Hypothalamus (tissue), 51 donors: ENCODE data around the gene PAEP.
"Not testable (repeated sequence)": the region's sequence is repeated elsewhere in the genome, so short reads cannot be mapped to it uniquely, and the experiment has no call there.

Source experiments
- DNase-seq, 51 donors: peaks; one replicate each; lab custom pipeline; 2025; lab: John Stamatoyannopoulos, UW

The PAEP gene

DNA sequence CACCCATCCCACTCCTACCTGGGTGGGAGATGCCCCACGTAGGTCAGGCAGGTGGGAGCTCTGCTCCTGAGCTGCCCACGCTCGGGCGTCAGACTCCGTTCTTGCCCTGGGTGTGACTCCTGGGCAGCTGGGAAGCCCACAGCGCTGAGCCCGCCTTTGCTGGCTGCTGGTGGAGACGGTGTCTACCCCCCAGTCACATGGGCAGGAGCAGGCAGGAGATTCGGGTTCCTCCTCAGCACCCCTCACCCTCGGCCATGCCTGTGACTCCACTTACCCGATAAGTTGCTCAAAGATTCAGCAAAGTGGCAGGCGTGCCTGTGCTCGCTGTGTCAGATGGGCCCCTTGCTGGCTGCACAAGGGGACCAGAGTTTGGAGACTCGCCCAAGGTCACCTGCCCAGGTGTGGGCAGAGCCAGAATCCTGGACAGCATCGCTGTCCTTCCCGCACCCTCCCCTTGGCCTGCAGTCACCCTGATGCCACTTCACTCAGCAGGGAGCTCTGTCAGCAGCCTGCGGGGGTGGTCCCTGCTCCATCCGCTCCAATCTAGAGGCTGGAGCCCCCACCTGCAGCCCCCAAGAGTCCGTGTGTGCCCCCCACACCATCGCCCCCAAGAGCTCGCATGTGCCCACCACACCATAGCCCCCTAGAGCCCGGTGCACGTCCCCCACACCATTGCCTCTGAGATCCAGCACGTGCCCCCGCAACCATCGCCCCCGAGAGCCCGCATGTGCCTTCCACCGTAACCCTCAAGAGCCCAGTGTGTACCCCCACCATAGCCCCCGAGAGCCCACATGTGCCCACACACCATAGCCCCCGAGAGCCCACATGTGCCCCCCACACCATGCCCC lies 36.1 kb upstream of the PAEP start:
- no peak for DNase-seq

DNA sequence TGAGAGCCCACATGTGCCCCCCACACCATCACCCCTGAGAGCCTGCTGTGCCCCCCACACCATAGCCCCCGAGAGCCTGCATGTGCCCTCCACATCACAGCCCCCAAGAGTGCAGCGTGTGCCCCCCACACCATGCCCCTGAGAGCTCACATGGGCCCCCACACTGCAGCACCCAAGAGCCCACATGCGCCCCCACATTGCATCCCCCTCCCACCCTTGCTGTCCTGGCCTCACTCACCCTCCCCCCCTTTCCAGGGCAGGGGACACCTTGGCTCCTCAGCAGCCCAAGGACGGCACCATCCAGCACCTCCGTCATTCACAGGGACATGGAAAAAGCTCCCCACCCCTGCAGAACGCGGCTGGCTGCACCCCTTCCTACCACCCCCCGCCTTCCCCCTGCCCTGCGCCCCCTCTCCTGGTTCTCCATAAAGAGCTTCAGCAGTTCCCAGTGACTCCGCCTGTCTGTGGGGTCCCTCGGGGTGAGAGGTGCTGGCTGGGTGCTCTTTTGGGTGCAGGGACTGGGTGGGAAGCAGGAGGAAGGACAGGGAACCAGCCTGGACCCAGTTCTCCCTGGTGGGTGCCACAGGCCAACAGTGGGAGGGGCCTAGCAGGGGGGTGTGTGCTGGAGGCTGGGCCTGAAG lies 35.3 kb upstream of the PAEP start:
- no peak for DNase-seq

DNA sequence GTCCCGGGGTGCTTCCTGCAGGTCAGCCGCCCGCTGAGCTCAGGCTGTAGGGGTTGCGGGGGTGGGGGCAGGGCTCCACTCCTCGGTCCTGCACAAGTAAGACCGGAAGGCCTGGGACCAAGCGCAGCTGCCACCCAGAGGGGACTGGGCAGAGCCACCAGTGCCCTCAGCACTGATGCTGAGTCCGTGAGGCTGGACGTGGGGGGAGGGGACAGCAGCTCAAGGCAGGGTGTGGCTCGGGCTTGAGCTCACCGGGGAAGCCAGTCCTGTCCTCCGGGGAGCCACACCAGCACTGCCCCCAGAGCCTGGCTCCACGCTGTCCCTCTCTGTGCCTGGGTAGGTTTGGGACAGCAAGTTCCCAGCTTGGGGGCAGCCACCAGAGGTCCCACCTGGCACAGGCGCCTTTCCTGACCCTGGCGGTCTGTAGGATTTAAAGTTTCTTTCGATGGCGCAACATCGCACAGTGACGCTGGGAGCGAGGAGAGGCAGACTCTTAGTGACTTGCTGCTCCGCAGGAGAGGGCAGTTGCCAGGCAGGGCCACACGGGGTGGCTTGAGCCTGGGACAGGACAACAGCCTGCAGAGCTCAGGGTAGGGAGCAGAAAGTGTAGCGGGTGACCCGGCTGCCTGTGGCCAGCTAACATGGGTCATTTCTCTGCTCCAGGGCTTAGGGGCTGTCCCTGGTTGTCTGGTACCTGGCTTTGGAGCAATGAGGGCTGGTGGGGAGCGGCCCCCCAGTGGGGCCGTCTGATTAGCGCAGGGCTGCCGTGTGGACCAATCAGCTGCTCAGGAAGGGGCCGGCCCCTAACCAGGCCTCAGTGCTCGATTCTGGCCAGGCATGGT lies 34.6 kb upstream of the PAEP start:
- no peak for DNase-seq

DNA sequence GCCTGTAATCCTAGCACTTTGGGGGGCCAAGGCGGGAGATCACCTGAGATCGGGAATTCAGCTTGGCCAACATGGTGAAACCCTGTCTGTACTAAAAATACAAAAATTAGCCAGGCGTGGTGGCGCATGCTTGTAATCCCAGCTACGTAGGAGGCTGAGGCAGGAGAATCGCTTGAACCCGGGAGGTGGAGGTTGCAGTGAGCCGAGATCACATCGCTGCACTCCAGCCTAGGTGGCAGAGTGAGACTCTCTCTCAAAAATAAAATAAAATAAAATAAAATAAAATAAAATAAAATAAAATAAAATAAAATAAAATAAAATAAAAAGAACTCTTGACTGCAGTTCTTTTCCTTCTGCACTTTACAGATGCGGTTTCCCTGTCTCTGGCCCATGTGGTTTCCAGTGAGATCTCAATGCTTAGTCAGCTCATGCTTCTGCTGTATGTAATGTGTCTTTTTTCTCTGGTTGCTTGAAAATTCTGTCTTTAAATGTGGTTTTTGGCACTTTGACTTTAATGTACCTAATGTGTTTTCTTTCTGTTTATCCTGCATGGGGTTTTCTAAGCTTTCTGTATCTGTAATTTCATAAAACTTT lies 32.6 kb upstream of the PAEP start:
- not testable (repeated sequence) for DNase-seq

DNA sequence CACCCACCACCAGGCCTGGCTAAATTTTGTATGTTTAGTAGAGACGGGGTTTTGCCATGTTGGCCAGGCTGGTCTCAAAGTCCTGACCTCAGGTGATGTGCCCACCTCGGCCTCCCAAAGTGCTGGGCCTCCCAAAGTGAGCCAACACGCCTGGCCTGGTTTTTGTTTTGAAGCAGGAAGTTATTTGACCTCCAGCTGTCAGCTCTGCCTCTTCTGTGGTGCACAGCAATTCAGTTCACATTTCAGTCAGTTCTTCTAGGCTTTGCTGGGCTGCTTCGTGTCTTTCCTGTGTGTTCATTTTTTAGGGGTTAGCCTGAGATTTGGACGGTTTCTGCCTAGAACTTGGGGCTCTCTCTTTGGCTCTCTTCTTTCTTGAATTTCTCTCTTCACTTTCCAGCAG lies 31.4 kb upstream of the PAEP start:
- DNase-seq, result no peak

DNA sequence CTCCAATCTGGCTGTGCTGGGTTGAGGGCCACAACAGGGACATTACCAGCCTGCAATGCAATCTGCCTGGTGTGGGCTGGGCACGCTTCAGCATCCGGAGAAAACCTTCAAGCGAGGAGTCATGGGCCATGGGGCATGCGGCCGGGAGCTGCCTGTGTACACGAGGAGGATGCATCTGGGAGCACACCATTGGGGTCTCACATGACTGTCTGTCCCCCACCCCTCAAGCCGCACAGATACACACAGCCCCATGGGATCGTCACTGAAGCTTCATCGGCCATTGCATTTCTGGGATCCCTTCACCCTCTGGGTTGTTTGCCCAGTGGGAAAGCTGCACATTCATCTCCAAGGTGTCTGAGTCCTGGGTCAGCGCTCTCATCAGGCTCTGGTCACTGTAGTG lies 30.5 kb upstream of the PAEP start:
- DNase-seq, result no peak

DNA sequence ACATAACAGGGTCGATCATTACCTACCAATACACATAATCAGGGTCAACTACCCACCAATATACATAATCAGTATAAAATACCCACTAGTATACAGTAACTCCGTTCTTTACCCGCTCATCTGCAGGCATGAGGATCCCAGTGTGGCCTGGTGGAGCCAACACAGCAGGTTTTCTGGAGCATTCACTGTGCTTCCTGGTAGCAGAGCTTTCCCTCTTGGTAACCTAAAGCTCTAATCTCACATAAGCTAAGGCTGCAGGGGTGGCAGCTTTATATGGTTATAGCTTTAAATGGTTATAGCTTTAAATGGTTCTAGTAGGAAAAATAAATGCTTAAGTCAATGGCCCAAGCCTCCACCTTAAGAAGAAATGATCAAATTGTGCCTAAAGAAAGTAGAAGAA lies 28.4 kb upstream of the PAEP start:
- no peak for DNase-seq

DNA sequence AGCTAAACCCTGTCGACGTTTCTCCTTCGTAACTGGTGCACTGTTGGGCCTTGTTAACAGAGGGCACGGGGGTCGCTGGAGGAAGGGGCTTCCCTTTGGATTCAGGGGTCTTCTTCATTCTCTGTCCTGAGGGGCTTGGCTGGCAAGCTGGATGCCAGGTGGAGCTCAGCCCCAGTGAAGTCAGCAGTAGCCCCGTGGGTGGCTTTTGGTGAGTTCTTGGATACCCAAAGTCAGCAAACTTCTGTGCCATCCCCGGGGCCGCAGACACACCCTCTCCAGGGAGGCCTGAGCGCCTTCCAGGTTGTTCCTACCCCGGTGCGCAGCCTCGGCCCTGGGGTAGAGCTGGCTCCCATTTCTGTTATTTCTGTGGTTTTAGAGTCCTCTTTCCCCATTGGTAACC lies 27.9 kb upstream of the PAEP start:
- DNase-seq, result no peak

DNA sequence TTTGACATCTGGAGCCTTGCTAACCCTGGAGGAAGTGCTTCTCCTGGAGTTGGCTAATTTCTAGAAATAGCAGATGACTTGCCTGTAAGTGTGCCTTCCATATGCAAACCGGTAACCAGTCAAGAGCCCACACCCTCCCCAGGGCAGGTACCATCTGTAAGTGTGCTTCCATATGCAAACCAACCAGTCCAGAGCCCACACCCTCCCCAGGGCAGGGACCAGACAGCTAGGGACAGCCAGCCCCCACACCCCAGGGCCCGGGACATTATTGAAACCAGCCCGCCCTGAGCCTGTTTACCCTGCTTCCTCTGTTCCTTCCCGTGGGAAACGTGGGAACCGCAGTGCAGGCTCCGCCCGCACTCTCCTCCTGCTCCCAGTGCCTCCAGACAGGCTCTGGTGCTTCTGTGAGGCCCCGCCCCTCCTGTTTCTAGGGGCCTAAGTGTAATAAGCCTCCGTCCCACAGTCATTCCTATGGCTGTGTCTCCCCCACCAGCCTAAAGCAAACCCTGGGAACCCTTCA lies 27.3 kb upstream of the PAEP start:
- not testable (repeated sequence) for DNase-seq

DNA sequence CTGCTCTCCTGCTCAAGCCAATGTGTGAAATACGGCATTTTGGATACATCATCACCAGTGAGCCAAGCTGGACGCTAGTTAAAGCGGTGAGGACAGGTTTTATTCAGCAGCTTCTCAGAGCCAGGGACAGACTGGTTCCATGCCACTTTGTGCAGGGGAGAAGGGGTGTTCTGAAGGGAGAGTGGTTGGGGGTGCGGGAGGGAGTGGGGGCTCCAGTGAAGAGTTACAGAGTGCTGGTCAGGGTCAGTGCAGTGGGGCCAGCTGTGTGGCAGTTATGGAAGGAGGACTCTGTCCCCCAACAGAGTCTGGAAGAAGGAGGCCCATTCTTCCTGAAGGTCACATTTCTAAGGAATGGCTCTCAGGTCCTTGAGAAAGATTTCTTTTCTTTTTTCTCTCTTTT lies 26.7 kb upstream of the PAEP start:
- not testable (repeated sequence) for DNase-seq

DNA sequence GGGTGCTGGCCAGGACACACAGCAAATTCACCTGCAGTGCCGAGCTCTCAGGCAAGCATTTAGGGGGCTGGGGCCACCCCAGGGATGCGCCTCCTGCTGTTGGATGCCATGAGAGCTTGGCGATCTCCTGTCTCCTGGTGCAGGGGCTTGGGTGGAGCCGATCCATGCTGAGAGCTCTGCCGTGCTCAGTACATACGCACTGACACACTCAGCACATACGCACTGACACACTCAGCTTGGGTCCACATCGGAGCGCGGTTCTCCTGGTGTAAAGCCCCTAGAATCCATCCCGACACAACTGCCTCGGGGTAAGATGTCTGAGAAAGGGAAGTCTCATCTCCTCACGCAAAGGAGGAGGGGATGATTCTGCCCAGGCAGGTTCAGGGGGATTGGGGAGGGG lies 25.9 kb upstream of the PAEP start:
- DNase-seq, result not testable (repeated sequence)

DNA sequence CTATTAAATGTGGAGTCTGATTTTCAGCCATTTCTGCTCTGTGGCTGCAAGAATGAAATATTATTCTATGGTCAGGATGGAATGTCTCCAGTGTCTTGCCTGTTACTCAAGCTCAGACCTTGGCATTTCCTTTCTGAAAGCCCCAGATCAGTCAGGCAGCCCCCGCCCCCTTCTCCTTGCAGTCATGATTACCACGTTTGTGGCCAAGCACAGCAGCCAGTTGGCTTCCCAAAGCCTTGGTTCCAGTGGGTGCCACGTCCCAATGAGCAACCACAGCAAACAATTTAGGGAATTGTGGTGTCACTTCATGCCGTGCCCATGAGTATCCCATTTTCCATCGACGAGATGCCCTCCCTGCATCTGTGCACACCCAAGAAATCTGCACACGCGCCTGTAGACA lies 25.3 kb upstream of the PAEP start:
- DNase-seq, result no peak

DNA sequence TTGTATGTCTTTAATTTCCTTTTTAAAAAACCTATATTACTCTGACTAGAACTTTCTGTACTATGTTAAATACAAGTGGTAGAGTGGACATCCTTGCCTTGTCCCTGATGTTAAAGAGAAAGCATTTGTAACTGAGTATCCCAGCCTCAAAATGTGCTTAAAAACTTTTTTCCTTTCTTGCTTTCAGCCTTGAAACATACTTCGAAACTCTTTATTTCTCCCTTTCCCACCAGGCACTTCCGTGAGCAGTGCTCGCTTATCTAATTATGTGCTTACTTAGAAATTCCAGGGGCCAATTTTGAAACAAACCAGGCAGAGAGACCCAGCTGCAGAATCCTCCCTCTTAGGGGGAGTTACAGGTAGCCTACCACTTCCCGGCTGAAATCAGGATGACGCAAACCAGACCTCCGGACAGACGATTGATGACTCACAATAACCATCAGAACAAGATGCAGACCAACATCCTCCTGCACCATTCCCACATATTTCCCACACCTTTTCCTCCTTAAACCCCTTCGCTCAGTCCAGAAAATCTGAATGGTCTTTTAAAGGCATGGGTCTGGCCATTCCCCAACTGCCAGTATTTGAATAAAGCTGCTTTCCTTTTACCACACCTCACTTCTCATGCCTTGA lies 18.2 kb upstream of the PAEP start:
- DNase-seq, result not testable (repeated sequence)

DNA sequence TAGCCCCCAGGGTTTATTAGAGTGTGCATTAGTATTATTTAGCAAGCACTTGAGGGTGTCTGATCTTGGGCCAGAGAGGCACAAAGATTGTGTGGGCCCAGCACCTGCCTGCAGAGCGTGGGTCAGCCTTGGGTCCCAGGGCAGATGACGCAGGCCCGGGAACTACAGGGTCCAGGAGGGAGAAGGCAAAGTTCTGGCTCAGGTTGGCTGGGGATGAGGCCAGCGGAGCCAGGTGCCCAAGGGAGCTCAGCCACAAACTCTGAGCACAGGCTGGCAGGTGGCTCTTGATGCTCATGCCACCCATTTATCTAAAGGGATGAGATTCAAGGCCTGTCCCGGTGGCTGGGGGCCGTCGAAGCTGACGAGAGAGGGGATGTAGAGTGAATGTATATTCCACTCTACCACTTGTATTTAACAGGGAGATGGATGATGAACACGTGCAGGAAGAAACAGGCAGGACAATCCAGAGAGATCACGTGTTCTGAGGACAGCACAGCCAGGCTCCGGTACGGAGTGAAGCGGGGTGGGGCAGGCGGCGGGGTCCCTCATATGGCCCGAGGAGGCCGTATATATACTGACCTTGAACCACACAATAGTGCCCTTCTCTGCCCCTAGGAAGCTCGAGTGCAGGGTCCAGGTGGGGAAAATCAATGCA lies 16.4 kb upstream of the PAEP start:
- no peak for DNase-seq

DNA sequence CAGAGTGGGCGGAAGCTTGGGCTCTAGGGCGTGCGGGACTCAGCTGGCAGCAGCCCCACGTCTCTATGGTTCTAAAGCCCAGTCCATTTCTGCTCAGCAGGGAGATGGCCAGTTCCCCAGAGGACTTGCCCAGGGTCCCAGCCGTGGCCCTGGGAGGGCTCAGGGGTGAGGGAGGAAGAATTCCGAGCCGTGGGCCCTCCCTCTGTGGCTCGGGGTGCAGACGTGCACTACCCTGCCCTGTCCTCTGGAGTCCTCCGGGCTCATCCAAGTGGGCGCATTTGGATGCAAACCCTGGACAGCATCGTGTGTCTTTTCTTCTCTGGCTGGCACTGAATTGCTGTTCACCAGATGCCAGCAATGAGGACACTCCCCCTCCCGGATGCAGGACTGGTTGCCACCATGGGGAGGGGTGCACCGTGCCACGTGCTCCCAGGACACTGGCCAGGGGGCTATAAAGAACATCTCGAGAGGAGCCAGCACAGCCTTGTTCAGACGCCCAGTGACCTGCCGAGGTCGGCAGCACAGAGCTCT lies 15.8 kb upstream of the PAEP start, which contains the start of gene OBP2A:
Gene OBP2A, plus strand, starts transcription at position 481 of the 531 bp plus-strand sequence. CDS start 55 bp downstream, outside the sequence.
- DNase-seq, result not testable (repeated sequence)

DNA sequence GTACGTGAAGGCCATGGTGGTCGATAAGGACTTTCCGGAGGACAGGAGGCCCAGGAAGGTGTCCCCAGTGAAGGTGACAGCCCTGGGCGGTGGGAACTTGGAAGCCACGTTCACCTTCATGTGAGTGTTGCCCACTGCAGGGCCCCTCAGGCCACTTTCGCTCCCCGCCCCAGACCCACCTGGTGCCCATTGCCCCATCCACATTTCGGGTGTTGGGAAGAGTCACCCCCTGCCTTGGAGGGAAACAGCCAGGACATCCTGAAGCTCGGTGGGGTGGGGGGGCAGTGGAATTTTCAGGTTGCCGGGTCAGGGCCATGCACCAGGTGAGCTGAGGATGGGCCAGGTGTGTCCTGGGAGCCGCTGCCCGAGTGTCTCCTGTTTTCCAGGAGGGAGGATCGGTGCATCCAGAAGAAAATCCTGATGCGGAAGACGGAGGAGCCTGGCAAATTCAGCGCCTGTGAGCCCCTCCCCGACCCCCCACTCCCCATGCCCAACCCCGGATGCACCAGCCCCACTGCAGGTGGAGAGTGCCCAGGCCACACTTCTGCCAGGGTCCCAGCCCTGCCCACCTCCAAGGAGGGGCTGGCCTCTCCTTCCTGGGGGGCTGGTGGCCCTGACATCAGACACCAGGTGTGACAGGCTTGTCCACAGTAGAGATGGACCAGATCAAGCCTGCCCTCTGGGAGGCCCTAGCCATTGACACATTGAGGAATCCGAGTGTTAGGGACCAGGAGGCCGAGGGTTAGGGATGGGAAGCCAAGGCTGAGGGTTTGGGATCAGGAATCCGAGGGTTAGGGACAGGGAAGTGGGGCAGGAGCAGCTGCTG lies 14.6 kb upstream of the PAEP start:
- DNase-seq, result not testable (repeated sequence)

DNA sequence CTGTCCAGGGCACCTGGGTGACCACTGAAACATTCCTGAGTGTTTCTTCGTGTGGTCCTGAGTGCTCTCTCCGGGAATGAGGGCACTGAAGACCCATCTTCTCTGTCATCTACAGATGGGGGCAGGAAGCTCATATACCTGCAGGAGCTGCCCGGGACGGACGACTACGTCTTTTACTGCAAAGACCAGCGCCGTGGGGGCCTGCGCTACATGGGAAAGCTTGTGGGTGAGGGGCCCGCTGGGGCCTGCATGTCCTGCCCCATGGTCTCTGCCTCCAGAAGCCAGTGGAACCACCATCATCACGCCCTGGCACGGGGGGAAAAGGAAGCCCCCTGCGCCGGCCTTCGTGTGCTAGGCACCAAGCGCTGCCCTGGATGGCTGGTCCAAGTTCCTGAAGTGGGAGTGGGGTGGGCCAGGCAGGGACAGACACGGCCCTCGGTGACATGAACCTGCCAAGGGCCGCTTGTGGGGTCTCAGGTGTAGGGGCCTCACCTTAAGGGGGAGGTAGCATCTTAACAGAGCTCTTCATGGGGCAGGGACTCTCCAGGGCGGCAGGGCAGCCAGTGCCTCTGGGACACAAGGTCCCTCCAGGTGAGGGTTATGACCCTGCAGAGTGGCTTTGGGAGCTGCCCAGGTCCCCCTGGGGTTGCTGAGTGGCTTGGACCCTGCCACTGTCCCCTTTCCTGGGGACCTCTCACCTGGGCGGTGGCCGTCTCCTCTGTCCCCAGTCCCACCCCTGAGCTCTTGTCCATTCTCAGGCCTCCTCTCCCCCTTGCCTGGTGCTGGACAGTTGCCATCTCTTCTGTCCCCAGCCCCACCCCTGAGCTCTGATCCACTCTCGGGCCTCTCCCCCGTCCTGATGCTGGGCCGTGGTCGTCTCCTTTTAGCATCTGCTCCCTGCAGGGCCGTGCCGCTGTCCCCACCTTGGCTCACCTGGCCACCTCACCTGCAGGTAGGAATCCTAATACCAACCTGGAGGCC lies 13.5 kb upstream of the PAEP start:
- DNase-seq, result no peak
